ENCODE measurements around the gene MYCBPAP. TPM values are rescaled to one million over a fixed set of nuclear protein-coding genes. Genes with fewer than 3 reads are reported as not detected.
"Not testable (repeated sequence)": the region's sequence is repeated elsewhere in the genome, so short reads cannot be mapped to it uniquely, and the experiment has no call there.

MYCBPAP gene
- total RNA-seq, 1 donor from 2014 or later = not detected

GRCh38 chr17:50470426-50470825 is 37.8 kb upstream of the MYCBPAP start:
- ATAC-seq (no peak), DNase-seq (ENCODE audit: low spot score) (no peak)

DNA sequence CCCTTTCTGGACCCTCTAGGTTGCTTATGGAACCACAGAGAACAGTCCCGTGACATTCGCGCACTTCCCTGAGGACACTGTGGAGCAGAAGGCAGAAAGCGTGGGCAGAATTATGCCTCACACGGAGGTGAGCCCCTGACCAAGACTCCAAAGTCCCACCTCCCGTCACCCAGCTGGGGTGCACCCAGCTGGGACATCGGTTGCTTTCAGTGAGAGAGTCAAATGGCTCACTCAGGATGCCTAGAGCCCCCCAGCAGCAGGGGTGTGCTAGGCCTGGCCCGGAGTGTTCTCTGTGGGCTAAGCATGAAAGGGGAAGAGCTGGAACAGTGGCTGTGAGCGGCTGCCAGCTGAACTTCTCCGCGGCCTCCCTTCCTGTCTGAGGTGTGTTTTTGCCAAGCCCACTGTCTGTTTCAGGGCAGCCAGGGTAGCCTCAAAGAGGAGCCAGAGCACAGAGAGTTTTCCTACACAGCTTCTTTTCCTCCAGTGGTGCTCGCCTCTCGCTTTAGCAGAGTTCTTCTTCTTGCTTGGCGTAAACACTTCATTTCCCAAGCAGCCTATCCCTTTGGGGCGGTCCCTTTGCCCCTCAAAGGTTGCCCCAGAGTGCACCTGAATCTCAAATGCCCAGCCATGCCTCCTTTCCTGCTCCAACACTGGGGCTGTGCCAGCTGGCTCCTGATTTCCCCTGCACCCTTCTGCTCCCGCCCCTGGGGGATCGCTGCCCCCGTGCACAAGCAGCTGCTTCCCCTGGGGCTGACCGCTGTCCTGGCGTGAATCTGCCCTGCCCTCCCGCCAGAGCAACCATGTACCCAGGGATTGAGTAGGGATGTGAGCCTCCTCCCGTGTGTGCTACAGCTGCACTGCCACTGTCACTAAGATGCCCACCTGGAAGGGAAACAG is 37.0 kb upstream of the MYCBPAP start:
- DNase-seq (ENCODE audit: low spot score) = no peak
- peak; percentile 6 for ATAC-seq

DNA sequence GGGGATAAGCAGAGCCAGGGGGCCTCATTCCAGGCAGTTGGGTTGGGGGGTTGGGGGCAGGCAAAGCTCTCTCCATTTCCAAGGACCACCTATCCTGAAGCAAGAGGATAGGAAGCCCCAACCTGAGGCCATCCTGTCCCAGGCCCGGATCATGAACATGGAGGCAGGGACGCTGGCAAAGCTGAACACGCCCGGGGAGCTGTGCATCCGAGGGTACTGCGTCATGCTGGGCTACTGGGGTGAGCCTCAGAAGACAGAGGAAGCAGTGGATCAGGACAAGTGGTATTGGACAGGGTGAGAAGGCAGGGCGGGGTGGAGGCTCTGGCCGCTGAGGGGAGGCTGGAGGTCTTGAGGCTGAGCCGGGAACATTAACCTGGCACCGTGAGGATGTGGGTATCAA is 36.0 kb upstream of the MYCBPAP start:
- ATAC-seq (no peak), DNase-seq (ENCODE audit: low spot score) (no peak)

GRCh38 chr17:50472761-50473161 is 35.5 kb upstream of the MYCBPAP start:
- not testable (repeated sequence) for DNase-seq (ENCODE audit: low spot score); ATAC-seq

DNA sequence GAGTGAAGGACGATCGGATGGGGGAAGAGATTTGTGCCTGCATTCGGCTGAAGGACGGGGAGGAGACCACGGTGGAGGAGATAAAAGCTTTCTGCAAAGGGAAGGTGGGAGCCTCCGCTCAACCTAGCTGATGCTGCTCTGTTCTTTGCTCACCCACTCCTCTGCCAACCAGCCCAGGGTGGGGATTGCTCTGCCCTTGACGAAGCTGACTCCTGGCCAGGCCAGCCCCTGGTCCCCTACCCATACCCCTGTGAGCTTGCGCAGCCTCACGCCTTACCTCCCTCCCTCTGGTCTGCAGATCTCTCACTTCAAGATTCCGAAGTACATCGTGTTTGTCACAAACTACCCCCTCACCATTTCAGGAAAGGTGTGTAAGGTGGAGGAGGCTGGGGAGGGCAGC is 34.3 kb upstream of the MYCBPAP start:
- DNase-seq (ENCODE audit: low spot score) (no peak), ATAC-seq (no peak)

GRCh38 chr17:50474523-50474922 is 33.7 kb upstream of the MYCBPAP start:
- peak; percentile 17 for ATAC-seq
- peak; percentile 77 for DNase-seq (ENCODE audit: low spot score)

DNA sequence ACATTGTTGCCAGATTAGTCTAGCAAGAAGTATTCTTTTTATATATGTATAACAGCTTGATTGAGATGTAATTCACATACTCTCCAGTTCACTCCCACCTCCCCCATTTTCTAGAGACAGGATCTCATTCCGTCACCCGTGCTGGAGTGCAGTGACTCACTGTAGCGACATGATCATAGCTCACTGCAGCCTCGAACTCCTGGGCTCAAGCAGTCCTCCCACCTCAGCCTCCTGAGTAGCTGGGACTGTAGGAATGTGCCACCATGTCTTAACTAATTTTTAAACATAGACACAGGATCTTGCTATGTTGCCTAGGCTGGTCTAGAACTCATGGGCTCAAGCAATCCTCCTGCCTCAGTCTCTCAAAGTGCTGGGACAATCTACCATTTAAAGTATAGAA is 32.9 kb upstream of the MYCBPAP start:
- no peak for DNase-seq (ENCODE audit: low spot score)
- no peak for ATAC-seq

DNA sequence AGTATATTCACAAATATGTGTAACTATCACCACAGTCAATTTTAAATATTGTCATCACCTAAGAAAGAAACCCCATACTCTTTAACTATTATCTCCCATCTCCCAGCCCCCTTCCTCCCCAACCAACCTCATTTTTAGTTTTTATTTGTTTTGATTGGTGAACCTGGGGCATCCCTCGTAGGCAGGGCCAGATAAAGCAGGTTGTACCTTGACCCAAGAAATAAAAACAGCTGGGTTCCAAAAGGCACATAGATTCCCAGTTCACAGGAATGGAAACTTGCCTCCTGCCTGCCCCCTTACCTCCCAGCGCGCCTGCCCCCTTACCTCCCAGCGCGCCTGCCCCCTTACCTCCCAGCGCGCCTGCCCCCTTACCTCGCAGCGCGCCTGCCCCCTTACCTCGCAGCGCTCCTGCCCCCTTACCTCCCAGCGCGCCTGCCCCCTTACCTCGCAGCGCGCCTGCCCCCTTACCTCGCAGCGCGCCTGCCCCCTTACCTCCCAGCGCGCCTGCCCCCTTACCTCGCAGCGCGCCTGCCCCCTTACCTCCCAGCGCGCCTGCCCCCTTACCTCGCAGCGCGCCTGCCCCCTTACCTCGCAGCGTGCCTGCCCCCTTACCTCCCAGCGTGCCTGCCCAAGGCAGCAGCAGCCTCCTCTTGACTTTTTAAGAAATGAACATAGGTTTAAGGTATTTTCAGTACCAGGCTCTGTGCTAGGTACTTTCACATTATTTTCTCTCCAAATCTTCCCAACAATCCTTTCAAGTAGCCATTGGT is 32.3 kb upstream of the MYCBPAP start:
- peak; percentile 31 for ATAC-seq
- DNase-seq (ENCODE audit: low spot score) = not testable (repeated sequence)

DNA sequence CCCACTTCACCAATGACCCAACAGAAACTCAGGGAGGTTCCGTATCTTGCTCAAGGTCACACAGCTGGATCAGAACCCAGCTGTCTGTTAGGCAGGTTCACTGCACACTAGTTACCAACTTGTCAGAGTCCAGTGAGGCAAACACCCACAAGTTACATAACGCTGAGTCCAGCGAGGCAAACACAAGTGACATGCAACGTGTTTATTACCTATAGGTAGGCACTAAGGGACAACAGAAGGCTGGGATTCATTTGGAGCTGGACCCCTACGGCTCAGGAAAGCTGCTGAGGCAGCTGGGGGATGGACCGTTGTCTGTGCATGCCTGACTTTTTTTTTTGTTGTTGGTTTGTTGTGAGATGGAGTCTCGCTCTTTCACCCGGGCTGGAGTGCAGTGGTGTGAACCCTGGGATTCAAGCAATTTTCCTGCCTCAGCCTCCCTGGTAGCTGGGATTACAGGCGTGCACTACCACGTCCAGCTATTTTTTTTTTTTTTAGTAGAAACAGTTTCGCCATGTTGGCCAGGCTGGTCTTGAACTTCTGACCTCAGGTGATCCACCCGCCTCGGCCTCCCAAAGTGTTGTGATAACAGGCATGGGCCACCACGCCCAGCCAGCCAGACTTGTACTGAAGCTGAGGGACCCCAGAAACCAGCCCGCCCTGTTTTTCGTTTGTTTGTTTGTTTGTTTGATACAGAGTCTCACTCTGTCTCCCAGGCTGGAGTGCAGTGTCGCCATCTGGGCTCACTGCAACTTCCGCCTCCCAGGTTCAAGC is 31.5 kb upstream of the MYCBPAP start:
- peak; percentile 19 for ATAC-seq
- peak; percentile 80 for DNase-seq (ENCODE audit: low spot score)

DNA sequence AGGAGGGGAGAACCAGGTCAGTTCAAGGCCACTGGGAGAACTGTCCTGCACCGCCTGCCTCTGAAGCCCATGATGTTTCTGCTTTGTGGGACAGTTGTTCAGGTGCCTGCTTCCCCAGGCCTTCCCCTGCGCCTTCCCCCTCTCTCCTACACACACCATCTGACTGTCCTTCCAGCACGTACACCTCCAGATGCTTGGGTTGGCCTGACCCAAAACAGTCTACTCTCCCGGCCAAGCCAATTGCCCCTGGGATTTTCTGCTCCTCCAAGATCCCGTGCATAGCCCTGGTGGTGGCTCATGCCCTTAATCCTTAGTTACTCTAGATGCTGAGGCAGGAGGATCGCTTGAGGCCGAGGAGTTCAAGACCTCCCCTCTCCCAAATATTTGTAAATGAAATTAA is 30.3 kb upstream of the MYCBPAP start:
- no peak for DNase-seq (ENCODE audit: low spot score)

DNA sequence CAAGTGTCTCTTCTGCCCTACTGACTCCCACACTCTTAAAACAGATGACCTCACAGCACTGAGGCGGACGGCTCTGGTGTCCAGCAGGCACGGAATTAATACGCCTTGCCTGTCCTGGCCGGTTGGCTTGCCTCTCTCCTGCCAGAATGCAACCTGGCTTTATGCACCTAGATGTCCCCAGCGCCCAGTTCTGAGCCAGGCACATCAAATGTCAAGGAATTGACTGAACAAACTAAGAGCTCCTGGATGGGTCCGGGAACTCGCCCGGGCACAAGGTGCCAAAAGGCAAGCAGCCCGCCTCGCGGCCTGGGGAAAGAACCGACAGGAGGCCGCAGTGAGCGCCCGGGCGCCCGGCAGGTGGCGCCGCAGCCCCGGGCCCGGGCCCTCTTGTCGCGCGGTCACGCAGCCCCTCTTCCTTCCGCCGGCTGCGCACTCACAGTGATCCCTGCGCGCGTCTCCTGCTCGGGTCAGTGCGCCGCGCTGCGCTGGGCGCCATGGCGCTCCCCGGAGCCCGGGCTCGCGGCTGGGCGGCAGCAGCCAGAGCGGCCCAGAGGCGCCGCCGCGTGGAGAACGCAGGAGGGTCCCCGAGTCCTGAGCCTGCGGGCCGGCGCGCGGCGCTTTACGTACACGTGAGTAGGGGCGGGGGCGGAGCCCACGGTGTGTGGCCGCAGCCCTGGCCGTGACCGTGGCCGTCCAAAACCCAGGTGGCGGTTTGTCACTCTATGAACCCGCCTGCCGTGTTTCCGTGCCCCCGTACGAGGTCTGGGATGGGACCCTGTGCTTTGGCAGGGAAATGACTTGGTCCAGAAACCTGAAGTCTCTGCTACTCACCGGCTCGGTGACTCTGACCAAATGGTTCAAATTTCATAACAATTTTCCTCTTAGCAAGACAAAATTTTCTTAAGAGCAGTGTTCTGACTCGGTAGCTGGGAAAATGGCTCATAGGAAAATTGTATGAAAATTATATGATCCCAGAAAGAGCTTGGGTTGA is 29.6 kb upstream of the MYCBPAP start, which contains the start of gene RSAD1:
Gene RSAD1, plus strand, starts transcription at position 470 of the 991 bp plus-strand sequence. Its CDS starts 25 bp downstream, at position 495.
- peak; percentile 78 for ATAC-seq
- DNase-seq (ENCODE audit: low spot score) = peak; percentile 91

More for the DNA sequence above, 30.3 kb upstream of the MYCBPAP start:
- ATAC-seq = no peak

- ATAC-seq (peak; percentile 52), DNase-seq (ENCODE audit: low spot score) (peak; percentile 81)
Measured at GRCh38 chr17:50479522-50480141, 28.6 kb upstream of the MYCBPAP start.

DNA sequence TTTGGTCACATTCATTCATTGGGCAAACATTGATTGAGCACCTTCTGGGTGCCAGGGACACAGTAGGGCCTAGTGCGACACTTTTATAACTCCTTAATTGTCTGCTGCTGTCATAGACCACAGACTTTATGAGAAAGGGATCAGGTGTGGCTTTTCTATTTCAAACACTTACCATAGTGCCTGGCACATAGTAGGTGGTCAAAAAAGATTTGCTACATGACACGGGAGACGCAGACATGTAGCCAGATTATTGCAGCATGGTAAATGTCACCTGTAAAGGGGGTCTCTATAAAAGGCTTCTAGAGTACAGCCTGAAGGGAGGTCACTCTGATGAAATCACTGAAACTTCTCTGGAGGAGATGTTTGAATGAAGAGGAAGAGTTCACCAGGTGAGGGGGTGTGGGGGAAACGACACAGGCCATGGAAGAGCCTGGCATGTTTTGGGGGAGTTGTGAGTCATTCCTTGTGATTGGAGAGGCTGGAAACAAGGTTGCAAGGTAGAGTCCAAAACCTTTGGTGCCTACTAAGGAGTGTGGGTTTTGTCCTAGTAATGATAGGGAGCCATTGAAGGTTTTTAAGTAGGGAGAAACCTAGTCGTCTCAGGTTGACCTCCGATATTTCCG is 28.0 kb upstream of the MYCBPAP start:
- ATAC-seq = no peak
- no peak for DNase-seq (ENCODE audit: low spot score)

DNA sequence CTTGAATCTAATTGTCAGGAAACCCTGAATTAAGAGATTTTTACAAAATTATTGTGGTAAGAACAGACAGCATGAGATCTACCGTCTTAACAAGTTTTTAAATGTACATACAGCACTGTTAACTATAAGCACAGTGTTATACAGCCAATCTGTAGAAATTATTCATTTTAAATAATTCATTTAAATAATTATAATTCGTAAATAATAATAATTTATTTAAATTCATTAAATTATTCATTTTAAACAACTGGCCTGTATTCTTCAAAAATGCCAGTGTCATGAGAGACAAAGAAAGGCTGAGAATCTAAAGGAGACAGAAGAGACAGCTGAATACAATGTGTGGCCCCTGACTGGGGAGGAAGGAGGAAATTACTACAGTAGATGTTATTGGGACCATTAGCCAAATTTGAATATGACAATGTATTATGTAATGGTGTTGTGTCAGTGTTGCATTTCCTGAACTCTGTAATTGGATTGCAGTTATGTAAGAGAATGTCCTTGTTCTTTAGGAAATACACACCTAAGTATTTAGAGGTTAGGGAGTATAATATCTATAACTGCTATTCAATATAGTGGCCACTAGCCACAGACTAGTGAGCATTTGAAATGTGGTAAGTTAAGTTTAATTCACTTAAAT is 27.3 kb upstream of the MYCBPAP start:
- ATAC-seq (no peak), DNase-seq (ENCODE audit: low spot score) (no peak)

DNA sequence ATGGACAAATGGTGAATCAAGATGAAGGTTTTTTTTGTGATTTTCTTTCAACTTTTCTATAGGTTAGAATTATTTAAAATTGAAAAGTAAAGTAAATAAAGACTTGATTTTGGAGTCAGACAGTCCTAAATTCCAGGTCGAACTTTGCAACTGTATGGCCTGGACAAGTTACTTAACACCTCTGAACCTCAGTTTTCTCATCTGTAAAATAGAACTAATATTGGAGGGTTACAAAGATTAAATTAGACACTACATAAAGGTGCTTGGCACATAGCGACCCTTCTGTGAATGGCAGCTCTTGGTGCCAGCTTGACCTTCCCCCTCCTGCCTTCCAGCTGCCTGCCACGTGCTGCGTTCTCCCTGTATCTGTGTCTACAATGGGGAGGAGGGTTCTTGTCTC is 26.6 kb upstream of the MYCBPAP start:
- no peak for DNase-seq (ENCODE audit: low spot score)
- no peak for ATAC-seq

GRCh38 chr17:50482110-50482509 is 26.1 kb upstream of the MYCBPAP start:
- no peak for DNase-seq (ENCODE audit: low spot score)
- no peak for ATAC-seq

GRCh38 chr17:50482516-50482915 is 25.7 kb upstream of the MYCBPAP start:
- ATAC-seq (peak; percentile 71), DNase-seq (ENCODE audit: low spot score) (peak; percentile 95)

GRCh38 chr17:50483266-50483665 is 25.0 kb upstream of the MYCBPAP start:
- no peak for DNase-seq (ENCODE audit: low spot score)

More at GRCh38 chr17:50483266-50483665, 25.0 kb upstream of the MYCBPAP start:
- no peak for ATAC-seq
